K562 (cell line): ENCODE results near the gene SENP8.

Source experiments
- CTCF ChIP-seq, 3 experiments: IDR thresholded peaks in 2 of 3; conservative IDR thresholded peaks in 1 of 3; 2 replicates each; pipeline ENCODE4 v1.5.1; 2011 to 2012; ENCODE audit warnings: low read length in 3 of 3, mild to moderate bottlenecking in 3 of 3, control low read depth in 2 of 3, improper control_type of control experiment in 1 of 3, inconsistent platforms in 1 of 3, low read depth in 1 of 3, mixed read lengths in 1 of 3, moderate library complexity in 1 of 3; ENCODE audit not compliant: insufficient read depth in 2 of 3
- FOXA1 ChIP-seq: fragments of 450-650 bp; IDR thresholded peaks from 2 replicates; pipeline ENCODE4 v1.6.1; 2016; ENCODE audit warnings: mild to moderate bottlenecking, borderline replicate concordance
- FOXK1 ChIP-seq: sonication (generic); formaldehyde crosslinking; IDR thresholded peaks from 2 replicates; pipeline ENCODE4 v1.8.0; 2022; ENCODE audit warnings: missing genetic modification reagents, mild to moderate bottlenecking, borderline replicate concordance
- GABPA ChIP-seq: fragments of 200-800 bp; sonication (Bioruptor generic); conservative IDR thresholded peaks from 2 replicates; pipeline ENCODE4 v1.6.1; 2016; ENCODE audit warnings: low read depth, missing genetic modification characterization, missing compliant biosample characterization
- HMGN3 ChIP-seq: IDR thresholded peaks from 2 replicates; pipeline ENCODE4 v1.6.1; 2011; ENCODE audit warnings: borderline replicate concordance, low read depth, mild to moderate bottlenecking, mixed read lengths, low read length; ENCODE audit not compliant: insufficient read length; ENCODE audit errors: extremely low read depth
- KLF16 ChIP-seq: IDR thresholded peaks from 2 replicates; pipeline ENCODE4 v1.6.1; 2016; ENCODE audit warnings: antibody characterized with exemption
- PHF8 ChIP-seq: fragments of 200-600 bp; sonication (generic); IDR thresholded peaks from 2 replicates; pipeline ENCODE4 v1.6.1; 2012; ENCODE audit warnings: mixed run types, mild to moderate bottlenecking, inconsistent platforms, low read length, moderate library complexity, borderline replicate concordance
- ZNF445 ChIP-seq: fragments of 250-450 bp; sonication (Bioruptor Pico); IDR thresholded peaks from 2 replicates; pipeline ENCODE4 v1.4.0; 2020; ENCODE audit warnings: low read depth, mild to moderate bottlenecking, moderate library complexity

GRCh38 chr15:72173401-72173800 is 55.2 kb downstream of the SENP8 start:
- no peak for TF ChIP-seq GABPA (tag)
- TF ChIP-seq FOXK1 (CRISPR knock-in tag), result no peak
- TF ChIP-seq FOXA1, result no peak
- TF ChIP-seq PHF8, result no peak
- TF ChIP-seq CTCF (IDR thresholded peaks at IDR 0.05 in 2 of 3, conservative IDR thresholded peaks at IDR 0.05 in 1 of 3; ENCODE audit: insufficient read depth in 2 of 3, low read depth in 1 of 3, low read length in 3 of 3), result no peak
- TF ChIP-seq KLF16, result no peak
- no peak for TF ChIP-seq HMGN3
- no peak for TF ChIP-seq ZNF445 (CRISPR knock-in tag)
